Globus pallidus (tissue), 1 donor: ENCODE measurements around the gene SCAPER.
A peak's percentile ranks its signal among the peaks of the same experiment; 100 is the strongest.
"Not testable (repeated sequence)": the region's sequence is repeated elsewhere in the genome, so short reads cannot be mapped to it uniquely, and the experiment has no call there.

Source experiments
- DNase-seq: peaks from one replicate; pipeline ENCODE4 v3.0.0-alpha.2; 2015; ENCODE audit warnings: low spot score

SCAPER gene

DNA sequence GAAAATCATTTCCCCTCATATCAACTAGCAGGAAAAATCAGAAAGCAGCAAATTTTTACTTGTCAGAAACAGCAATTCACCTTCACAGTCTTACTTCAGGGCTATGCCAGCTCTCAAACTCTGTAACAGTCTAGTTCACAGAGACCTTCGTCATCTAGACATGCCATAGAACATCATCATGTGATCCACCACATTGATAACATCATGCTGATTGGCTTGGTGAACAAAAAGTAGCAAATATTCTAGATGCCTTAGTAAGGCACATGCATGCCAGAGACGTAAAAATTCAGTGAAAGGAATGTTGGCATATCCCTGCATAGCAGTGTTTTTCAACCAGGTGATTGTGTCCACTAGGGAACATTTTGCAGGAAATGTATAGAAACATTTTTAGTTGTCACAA is 8.6 kb upstream of the SCAPER start:
- DNase-seq: no peak

DNA sequence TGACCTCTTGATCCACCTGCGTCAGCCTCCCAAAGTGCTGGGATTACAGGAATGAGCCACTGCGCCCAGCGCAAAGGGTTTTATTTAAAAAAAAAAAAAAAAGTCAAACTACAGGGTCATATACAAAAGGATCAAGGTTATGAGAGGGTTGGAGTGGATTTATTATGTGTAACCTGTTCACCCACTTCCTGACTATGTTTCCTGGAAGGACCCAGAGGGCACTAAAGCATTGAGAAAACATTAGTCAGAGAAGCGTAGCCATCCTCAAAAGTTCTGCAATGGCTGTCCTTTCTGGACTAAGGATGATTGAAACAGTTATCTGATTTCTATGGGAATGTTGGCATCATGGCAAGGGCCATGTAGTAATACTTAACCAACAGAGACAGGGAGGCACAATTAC is 7.3 kb upstream of the SCAPER start:
- no peak for DNase-seq

DNA sequence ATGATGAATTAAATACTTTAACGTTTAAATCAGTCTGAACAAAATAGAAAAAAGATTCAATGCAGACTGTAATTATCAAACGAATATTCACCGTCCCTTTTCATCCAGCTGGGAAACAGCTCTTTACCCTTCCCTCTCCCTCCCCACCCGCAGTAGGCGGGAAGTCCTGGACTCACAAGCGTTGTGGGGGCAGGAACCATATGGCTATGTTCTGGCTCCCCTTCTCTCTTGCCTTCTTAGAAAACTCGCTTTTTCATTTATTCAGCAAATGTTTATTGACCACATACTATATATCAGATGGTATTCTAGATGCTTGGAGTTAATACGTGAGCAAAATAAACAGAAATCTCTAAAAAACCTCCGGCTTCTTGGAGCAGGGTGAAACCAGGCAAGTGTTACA is 715 bp upstream of the SCAPER start:
- DNase-seq: no peak

DNA sequence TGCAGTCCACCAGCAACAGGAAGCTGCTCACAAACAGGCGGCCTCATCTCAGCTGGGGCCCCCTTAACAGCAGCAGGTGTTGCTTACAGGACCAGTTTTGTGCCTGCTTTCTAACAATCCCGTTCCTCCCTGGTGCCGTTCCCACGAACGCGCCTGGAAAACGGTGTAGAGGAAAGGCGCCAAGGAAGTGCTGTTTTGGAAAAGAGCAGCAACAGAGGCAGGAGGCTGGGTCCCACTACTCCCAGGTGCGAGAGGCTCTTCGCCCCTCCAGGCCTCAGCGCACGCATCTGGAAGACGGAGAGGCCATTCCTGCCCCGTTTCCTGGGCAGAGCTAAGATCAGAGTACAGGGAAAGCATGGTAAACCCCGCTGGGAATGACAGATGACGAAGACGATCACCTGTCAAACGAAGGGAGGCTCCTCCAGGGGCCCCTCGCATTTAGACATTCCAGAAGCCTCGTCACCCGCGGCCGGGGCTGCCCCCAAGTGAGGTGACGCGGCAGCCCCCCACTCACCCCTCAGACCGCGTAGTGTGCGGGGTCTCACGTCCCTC is 603 bp downstream of the SCAPER start:
- DNase-seq: peak; percentile 29

DNA sequence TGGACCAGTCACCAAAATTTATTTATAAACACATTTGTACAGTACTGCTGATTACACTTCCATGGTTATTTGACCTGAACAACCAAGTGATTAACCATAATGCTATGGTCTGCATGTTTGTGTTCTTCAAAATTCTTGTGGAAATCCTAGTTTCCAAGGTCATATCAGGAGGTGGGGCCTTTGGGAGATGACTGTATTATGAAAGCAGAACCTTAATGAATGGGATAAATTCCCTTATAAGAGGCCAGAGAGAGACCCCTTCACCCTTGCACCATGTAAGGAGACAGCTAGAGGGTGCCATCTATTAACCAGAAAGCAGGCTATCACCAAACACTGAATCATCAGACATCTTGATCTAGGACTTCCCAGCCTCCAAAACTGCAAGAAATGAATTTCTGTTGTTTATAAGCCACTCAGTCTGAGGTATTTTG is 1.9 kb downstream of the SCAPER start:
- peak; percentile 38 for DNase-seq

DNA sequence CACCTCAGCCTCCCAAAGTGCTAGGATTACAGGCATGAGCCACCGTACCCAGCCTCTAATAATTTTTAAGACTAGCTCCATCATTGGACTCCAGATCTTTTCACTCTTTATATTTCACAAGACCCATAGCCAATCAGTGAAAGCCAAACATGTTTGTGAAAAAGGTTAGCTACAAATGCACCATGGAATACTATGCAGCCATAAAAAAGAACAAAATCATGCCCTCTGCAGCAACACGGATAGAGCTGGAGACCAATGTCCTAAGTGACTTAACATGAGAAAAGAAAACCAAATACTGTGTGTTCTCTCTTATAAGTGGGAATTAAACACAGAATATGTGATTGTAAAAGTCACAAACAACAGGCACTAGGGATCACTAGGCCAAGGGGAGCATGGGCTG is 3.2 kb downstream of the SCAPER start:
- no peak for DNase-seq

DNA sequence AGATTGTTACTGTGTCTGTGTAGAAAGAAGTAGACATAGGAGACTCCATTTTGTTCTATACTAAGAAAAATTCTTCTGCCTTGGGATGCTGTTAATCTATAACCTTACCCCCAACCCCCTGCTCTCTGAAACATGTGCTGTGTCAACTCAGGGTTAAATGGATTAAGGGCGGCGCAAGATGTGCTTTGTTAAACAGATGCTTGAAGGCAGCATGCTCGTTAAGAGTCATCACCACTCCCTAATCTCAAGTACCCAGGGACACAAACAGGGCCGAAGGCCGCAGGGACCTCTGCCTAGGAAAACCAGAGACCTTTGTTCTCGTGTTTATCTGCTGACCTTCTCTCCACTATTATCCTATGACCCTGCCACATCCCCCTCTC is 5.2 kb downstream of the SCAPER start:
- not testable (repeated sequence) for DNase-seq

DNA sequence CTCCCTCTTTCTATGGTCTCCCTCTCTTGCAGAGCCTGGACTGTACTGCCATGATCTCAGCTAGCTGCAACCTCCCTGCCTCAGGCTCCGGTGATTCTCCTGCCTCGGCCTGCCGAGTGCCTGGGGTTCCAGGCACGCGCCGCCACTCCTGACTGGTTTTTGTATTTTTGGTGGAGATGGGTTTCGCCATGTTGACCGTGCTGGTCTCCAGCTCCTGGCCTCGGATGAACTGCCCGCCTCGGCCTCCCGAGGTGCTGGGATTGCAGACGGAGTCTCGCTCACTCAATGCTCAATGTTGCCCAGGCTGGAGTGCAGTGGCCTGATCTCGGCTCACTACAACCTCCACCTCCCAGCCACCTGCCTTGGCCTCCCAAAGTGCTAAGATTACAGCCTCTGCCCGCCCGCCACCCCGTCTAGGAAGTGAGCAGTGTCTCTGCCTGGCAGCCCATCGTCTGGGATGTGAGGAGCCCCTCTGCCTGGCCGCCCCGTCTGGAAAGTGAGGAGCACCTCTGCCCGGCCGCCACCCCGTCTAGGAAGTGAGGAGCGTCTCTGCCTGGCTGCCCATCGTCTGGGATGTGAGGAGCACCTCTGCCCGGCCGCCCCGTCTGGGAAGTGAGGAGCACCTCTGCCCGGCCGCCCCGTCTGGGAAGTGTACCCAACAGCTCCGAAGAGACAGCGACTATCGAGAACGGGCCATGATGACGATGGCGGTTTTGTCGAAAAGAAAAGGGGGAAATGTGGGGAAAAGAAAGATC is 5.8 kb downstream of the SCAPER start:
- DNase-seq: not testable (repeated sequence)

DNA sequence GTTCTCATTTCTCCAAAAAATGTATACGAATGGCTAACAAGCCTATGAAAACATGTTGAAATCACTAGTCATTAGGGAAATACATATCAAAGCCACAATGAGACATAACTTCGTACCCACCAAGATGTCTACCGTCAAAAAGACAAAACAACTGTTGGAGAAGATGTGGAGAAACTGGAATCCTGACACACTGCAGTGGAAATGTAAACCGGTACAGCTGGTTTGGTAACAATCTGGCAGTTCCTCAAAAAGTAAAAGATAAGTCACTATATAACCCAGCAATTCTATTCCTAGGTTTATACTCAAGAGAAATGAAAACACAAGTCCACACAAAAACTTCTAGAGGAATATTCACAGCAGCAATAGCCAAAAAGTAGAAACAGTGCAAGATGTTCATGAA is 7.0 kb downstream of the SCAPER start:
- no peak for DNase-seq

DNA sequence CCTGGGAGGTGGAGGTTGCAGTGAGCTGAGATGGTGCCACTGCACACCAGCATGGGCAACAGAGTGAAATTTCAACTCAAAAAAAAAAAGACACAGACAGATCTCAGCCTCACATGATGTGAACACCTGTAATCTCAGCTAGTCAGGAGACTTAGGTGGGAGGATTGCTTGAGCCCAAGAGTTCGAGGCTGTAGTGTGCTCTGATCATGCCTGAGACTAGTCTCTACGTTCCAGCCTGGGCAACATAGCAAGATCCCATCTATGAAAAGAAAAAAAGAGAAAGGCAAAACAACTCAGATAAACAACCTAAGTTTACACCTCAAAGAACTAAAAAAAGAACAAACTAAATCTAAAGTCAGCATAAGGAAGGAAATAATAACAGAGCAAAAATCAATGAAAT is 11.0 kb downstream of the SCAPER start:
- no peak for DNase-seq

DNA sequence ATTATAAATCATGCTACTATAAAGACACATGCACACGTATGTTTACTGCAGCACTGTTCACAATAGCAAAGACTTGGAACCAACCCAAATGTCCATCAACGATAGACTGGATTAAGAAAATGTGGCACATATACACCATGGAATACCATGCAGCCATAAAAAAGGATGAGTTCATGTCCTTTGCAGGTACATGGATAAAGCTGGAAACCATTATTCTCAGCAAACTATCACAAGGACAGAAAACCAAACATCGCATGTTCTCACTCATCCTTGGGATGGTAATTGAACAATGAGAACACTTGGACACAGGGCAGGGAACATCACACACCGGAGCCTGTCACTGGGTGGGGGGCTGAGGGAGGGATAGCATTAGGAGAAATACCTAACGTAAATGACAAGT is 12.3 kb downstream of the SCAPER start:
- not testable (repeated sequence) for DNase-seq

DNA sequence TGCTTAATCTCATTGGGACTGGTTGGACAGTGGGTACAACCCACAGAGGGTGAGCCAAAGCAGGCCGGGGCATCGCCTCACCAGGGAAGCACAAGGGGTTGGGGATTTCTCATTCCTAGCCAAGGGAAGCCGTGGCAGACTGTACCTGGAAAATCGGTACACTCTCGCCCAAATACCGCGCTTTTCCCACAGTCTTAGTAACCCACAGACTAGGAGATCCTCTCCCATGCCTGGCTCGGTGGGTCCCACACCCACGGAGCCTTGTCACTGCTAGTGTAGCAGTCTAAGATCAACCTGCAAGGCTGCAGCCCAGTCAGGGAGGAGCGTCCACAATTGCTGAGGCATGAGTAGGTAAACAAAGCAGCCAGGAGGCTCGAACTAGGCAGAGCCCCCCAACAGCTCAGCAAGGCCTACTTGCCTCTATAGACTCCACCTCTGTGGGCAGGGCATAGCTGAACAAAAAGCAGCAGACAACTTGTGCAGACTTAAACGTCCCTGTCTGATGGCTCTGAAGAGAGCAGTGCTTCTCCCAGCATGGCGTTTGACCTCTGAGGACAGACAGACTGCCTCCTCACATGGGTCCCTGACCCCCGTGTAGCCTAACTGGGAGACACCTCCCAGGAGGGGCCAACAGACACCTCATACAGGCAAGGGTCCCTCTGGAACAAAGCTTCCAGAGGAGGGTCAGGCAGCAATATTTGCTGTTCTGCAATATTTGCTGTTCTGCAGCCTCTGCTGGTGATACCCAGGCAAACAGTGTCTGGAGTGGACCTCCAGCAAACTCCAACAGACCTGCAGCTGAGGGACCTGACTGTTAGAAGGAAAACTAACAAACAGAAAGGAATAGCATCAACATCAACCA is 17.6 kb downstream of the SCAPER start:
- not testable (repeated sequence) for DNase-seq

DNA sequence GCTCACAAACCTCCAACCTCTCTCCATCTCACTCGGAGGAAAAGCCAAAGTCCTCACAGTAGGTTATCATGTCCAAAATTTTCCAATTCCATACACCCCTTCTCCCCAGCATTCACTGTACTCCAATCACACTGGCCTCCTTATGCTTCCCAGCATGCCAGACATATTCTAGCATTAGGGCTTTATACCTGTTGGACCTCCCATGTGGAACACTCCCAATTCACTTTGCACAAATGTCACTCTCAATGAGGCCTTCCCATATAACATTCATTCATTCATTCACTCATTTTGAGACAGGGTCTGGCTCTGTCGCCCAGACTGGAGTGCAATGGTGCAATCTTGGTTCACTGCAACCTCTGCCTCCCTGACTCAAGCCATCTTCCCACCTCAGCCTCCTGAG is 19.9 kb downstream of the SCAPER start:
- no peak for DNase-seq

DNA sequence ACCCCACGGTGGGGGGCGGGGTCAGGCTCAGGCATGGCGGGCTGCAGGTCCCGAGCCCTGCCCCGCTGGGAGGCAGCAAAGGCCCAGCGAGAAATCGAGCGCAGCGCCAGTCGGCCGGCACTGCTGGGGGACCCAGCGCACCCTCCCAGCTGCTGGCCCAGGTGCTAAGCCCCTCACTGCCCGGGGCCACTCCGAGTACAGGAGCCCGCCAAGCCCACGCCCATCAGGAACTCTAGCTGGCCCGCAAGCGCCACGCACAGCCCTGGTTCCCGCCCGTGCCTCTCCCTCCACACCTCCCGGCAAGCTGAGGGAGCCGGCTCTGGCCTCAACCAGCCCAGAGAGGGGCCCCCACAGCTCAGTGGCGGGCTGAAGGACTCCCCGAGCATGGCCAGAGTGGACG is 29.2 kb downstream of the SCAPER start:
- DNase-seq: no peak

DNA sequence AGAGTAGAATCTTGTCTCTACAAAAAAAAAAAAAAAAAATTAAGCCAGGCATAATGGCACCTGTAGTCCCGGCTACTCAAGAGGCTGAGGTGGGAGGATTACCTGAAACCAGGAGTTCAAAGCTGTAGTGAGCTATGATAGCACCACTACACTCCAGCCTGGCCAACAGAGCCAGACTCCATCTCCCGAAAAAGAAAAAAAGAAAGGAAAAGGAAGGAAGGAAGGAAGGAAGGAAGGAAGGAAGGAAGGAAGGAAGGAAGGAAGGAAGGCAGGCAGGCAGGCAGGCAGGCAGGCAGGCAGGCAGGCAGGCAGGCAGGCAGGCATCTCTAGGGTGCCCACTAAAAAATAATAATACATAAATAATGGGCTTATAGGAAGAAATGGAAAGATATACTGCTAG is 32.1 kb downstream of the SCAPER start:
- not testable (repeated sequence) for DNase-seq

DNA sequence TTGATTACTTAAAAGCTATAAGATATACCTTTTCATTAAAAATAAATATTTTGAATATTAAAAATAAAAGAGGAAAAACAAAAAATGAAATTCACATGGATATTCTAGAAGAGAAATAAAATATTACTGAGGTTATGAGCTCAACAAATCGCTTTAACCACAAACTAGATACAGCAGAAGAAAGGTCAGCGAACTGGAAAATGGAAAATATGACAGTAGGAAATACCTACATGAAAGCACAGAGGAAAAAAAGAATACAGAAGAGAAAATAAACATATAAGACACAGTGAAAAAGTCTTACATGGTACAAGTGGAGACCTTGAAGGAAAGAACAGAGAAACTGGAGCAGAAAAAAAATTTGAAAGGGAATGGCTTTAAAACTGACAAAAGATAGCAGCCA is 33.2 kb downstream of the SCAPER start:
- DNase-seq: no peak

DNA sequence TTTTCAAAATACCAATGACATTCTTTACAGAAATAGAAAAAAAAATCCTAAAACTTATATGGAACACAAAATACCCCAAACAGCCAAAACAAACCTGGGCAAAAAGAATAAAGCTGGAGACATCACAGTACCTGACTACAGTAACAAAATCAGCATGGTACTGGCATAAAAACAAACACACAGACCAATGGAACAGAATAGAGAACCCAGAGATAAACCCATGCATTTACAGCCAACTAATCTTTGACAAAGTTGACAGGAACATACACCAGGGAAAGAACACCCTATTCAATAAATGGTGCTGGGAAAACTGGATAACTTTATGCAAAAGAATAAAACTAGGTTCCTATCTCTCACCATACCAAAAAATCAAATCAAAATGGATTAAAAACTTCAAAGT is 36.4 kb downstream of the SCAPER start:
- no peak for DNase-seq

DNA sequence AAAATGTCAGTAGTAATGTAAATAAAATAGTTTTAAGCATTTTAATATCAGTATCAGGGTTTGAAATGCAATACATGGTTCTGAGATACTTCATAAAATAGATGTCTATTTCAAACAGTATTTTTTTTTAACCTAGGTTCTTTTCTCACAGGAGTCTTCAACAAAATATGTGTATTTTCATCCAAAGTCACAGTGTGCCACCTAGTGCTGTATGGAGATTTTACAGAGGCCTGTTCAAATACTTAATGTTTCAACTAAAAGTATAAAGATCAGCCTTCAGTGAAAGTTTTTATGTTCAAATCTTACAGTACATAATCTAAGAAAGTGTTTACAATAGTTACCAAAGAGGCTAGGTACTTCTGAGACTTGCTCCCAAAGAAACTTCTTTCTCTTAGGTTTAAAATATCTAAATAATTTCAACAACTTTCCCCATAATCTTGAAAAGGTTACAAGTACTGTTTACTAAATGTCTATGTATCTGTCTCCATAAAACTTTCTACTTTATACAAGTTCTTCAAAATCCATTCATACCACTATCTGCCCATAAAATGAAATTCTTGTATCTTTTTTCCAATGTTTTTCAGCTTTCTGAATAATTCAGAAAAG is 38.3 kb downstream of the SCAPER start:
- peak; percentile 17 for DNase-seq

DNA sequence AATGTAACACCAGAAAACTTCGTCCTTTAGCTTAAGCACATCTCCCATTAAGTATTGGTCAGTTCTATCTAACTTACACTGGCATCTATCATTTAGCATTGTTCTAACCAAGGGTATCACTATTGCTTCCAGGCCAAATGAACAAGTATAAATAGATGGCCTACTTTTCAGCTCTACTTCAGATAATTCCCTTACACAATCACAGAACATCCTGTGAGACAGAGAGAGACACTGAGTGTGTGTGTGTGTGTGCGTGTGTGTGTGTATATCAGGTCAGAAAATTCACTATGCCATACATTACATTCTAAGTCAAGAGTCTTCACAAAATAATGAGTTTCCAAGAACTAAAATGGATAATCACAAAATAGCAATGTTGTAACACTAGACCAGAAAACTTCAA is 39.1 kb downstream of the SCAPER start:
- no peak for DNase-seq

DNA sequence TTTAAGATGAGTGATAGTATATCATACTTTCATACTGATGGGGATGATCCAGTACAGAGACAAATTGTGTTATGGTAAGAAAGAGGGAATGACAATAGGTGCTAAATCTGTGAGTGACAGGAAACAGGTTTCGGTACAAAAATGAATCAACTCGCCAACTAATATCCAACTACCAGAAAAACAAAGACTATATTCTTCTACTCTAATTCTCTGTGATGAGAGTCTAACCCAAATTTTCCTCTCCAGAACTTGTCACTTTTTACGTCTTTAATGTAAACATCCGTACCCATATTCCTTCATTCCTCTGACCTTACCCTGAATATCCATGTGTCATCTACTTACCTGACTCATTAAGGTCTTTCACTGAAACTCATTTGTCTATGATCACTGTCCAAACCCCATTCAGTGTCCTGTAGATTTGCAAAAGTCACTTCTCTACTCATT is 39.6 kb downstream of the SCAPER start:
- no peak for DNase-seq

DNA sequence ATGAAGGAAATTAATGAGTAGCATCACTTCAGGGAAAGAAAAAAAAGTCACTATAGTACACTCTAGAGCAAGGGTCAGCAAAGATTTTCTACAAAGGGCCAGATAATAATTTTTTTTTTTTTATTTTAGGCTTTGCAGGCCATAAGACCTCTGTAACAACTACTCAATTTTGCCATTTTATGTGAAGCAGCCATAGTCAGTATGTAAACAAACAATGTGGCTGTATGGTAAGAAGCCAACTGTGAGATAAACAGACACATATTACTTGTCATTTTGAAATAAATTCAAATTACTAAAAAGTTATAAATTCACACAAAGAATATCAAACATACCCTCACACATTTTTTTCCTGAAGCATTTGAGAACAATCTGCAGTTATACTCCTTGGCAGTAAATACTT is 40.6 kb downstream of the SCAPER start:
- DNase-seq: no peak

DNA sequence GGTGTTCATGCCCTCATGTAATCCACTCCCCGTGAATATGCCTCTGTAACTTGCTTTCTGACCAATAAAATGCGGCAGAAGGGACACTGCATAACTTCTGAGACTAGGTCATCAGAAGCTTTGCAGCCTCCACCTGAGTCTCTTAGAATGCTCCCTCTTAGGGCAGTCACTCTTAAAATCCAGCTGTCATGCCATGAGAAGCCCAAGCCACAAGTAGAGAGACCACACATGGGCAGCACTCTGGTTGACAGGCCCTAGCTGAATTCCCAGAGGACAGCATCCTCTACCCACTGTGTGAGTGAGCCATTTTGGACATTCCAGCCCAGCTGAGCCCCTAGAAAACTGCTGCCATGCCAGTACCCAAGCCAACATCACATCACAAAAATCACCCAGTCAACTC is 41.4 kb downstream of the SCAPER start:
- DNase-seq: no peak

DNA sequence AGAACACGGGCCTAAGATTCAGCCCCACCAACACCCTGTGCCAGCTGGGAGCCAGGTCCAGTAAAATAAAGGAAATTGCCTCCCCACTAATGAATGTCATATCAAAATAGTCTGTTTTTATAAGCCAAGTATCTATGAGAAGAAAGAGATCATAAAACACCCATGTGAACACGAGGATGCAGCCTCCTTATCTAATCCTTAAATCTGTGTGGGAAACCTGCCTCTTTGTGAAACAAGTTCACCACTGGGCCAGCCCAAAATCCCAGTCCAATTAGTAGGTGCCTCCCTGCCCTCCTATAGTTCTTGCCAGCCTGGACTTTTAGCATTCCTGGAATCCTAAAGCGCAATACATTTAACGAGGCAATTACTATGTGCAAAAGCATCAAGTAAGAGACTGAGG is 42.0 kb downstream of the SCAPER start:
- DNase-seq: no peak
